GM10266 (cell line): ENCODE results near the gene KCNS1.
A peak's percentile ranks its signal among the peaks of the same experiment; 100 is the strongest.

ENCODE experiments used
- DNase-seq: peaks from one replicate; pipeline ENCODE4 v3.0.0; 2012; ENCODE audit errors: extremely low spot score
- TF ChIP-seq, protein P1 (sequence below): IDR thresholded peaks from 2 replicates; pipeline ENCODE4 v1.5.1; 2012; ENCODE audit warnings: mild to moderate bottlenecking, low read depth; ENCODE audit not compliant: control insufficient read depth, insufficient read depth; ENCODE audit errors: missing control alignments

KCNS1 gene

DNA sequence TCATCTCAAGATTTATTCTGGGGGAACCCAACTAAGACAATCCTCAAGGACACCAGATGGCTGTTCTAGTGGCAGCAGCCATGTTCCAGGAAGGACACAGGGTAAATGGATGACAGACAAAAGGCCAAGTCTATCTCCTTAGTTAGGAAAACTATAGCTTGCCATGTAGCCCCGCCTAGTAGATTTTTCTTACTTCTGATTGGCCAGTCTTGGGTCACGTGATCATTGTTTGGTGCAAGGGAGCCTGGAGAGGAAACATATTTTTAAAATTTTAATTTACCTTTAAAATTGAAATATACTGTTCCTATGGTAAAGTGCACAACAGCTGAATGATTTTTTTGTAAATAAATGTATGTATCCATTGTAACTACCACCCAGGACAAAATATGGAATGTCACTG is 4.4 kb upstream of the KCNS1 start:
- TF ChIP-seq, protein P1, sequence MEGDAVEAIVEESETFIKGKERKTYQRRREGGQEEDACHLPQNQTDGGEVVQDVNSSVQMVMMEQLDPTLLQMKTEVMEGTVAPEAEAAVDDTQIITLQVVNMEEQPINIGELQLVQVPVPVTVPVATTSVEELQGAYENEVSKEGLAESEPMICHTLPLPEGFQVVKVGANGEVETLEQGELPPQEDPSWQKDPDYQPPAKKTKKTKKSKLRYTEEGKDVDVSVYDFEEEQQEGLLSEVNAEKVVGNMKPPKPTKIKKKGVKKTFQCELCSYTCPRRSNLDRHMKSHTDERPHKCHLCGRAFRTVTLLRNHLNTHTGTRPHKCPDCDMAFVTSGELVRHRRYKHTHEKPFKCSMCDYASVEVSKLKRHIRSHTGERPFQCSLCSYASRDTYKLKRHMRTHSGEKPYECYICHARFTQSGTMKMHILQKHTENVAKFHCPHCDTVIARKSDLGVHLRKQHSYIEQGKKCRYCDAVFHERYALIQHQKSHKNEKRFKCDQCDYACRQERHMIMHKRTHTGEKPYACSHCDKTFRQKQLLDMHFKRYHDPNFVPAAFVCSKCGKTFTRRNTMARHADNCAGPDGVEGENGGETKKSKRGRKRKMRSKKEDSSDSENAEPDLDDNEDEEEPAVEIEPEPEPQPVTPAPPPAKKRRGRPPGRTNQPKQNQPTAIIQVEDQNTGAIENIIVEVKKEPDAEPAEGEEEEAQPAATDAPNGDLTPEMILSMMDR, result no peak
- no peak for DNase-seq

DNA sequence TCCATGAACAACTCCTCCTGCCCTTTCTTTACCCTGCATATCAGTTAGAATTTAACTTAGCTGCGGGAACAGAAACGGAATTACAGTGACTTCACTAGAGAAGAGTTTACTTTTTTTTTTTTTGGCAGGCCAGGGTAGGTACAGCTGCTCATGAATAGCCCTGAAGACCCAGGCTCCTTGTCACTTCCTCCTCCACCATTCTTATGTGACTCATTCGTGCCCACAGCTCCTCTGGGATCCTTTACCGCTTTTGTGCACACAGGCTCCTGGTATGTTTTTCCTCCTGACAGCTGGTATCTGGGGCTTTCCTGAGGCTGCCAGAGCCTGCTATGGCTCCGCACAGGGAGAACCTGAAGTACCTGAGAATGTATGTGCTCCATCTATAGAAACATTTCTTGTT is 3.9 kb upstream of the KCNS1 start:
- DNase-seq, result no peak
- TF ChIP-seq, protein P1, result no peak

DNA sequence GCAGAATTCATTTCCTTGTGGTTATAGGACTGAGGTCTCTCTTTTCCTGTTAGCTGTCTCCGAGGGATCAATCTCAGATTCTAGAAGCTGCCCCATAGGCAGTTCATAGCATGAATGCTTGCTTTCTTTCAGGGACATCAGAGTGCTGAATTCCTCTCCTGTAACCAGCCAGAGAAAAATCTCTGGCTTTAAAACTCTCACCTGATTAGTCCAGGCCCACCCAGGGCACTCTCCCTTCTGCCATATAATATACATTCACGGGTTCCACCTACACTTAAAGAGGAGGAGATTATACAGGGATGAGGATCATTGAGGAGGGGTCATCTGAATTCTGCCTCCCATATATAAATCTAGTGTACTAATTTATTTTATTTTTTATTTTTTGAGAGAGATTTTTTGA is 2.1 kb upstream of the KCNS1 start:
- TF ChIP-seq, protein P1, result no peak
- no peak for DNase-seq

DNA sequence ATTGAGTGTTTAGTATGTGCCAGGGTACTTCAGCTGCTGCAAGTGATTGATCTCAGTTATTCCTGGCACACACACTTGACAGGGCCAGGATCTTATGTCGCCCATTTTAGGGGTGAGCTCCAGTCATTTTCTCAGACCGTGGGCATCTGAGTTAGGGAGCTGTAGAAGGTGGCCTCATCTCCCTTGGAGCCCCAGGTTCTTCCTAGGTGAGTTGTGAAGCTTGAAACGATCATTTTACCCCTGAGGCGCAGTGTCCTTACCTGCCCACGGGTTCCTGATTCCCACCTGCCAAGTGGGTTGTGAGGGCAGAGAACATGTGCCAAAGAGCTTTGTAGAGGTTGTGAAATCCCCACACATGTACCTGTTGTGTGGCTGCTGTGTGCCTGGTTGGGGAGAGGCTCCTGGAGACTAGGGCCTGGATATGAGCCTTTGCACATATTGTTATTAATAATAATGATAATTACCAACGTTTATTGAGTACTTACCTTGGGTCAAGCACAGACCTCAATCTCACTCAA is 465 bp upstream of the KCNS1 start:
- no peak for DNase-seq
- TF ChIP-seq, protein P1, result no peak

DNA sequence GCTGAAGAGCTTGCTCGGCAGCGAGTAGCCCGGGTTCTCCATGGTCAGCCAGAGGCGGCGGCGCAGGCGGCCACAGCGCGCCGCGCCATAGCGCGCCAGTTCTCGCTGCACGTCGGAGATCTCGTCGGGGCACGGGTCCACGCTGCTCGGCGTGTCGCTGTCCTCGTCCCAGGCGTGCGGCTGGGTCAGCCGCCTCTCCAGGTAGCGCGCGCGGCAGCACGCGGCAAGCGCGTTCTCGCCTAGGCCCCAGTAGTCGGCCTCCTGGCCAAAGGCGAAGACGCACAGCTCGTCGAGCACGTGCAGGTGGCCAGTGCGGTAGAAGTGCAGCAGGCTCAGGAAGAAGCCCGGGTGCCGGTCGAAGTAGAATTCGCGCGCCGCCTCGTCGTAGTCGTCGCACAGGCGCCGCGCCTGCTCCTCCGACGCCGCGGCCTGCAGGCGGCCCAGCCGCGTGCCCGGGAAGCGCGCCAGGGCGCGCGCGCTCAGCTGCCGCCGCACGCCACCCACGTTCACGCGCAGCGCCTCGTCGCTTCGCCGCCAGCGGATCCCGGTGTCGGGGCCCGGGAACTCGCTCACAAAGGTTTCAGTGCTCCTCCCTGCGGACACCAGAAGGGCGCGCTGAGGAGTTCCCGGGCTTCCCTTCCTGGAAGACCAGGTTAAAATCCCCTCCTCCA is 2.7 kb downstream of the KCNS1 start:
- DNase-seq, result peak; percentile 43
- TF ChIP-seq, protein P1, result peak; percentile 6

DNA sequence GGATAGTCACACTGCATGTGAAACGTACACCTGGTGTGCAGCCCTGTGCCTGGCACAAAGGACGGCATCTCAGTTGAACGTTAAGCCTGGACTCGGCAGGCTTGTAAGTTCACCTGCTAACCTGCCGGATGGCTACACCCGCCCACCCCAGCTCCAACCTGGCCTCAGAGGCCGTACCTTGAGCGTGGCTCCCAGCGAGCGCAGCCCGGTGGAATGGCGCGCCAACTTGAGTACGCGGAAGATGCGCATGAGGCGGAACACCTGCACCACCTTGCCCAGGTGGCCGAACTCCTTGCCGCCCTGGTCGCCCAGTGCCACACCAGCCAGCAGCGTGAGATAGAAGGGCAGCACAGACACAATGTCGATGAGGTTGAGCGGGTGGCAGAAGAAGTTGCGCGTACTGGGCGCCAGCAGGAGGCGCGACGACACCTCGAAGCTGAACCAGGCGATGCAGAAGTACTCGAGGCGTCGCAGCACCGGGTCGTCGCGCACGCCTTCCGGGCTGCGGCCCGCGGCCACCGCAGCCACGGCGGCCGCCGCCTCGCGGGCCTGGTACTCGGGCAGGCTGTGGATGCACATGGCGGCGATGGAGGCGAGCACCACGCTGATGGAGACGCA is 3.3 kb downstream of the KCNS1 start:
- DNase-seq, result peak; percentile 73
- TF ChIP-seq, protein P1, result peak; percentile 53

DNA sequence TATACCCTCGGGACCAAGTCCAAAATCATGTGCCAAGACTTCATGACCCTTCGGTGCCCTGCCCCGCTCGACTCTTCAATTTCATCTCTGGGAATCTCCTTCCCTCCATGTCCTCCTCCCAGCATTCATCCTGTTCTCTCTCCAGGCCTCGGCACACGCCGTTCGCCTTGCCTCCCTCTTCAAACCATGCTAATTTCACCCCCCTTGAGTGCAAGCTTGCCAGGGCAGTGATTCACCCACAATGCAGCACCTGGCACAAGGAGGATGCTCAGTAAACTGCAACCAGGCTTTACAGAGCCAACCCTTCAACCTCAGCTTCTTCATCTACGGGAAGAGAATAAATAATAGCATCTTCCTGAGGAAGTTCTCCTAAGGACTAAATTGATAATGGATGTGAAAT is 4.1 kb downstream of the KCNS1 start:
- TF ChIP-seq, protein P1, result no peak
- DNase-seq, result no peak
